GM12878 (cell line): Measurements from ENCODE around the gene SPAG17. TPM values are rescaled to one million over a fixed set of nuclear protein-coding genes. Genes with fewer than 3 reads are reported as not detected.

Experiments used
- ATAC-seq: fragments of 200-7000 bp; cut with Tn5 transposase; 3 replicates; pipeline ENCODE4 v1.9.1; 2020; ENCODE audit warnings: mild to moderate bottlenecking, moderate library complexity
- BruUV-seq: library from RNA; stranded (reverse); fragments of 400-500 nt; replicated peaks from 2 replicates; lab custom pipeline; 2021; lab: Mats Ljungman, UMichigan
- CTCF ChIA-PET: fragments of 300-600 bp; sonication (Branson Sonifier 250); formaldehyde crosslinking; extraction: SDS; loops from one replicate; lab custom pipeline; 2021; ENCODE audit warnings: inconsistent platforms; lab: Yijun Ruan, JAX
- POLR2A ChIA-PET: fragments of 350-600 bp; formaldehyde crosslinking; extraction: SDS; loops from one replicate; lab custom pipeline; 2021; ENCODE audit warnings: inconsistent platforms; lab: Charles Lee
- RAD21 ChIA-PET: fragments of 300-600 bp; sonication (Branson Sonifier 250); formaldehyde crosslinking; loops from one replicate; lab custom pipeline; 2023; ENCODE audit warnings: antibody characterized with exemption; ENCODE audit not compliant: unreplicated experiment; lab: Charles Lee
- SMC1A ChIA-PET: fragments of 300-600 bp; sonication (Branson Sonifier 250); formaldehyde crosslinking; loops from one replicate; lab custom pipeline; 2023; ENCODE audit not compliant: unreplicated experiment, uncharacterized antibody; lab: Charles Lee
- DNase-seq: peaks from one replicate; pipeline ENCODE4 v3.0.0-alpha.2; 2011; ENCODE audit warnings: low read depth, low spot score
- FAIRE-seq: peaks from 3 replicates; lab custom pipeline; 2011; peaks lifted over from hg19 to GRCh38; lab: Jason Lieb, UNC
- H2AFZ ChIP-seq: 2 replicates; pipeline ENCODE4 v1.6.0; 2011; ENCODE audit warnings: low read depth, low read length, control low read depth; ENCODE audit not compliant: control insufficient read depth
- H3K27ac ChIP-seq: 2 replicates; pipeline ENCODE4 v1.5.1; 2011; ENCODE audit warnings: control low read depth; ENCODE audit not compliant: control insufficient read depth, insufficient read depth
- H3K27me3 ChIP-seq, 2 experiments: replicated peaks in 1 of 2; 2 replicates each; pipeline versions ENCODE4 v1.6.0 to v1.6.1; 2011; ENCODE audit warnings: low read length in 1 of 2; ENCODE audit not compliant: control insufficient read depth in 2 of 2, insufficient read depth in 2 of 2
- H3K36me3 ChIP-seq, 2 experiments: 2 replicates each; pipeline ENCODE4 v1.5.1; 2011; ENCODE audit warnings: low read length in 1 of 2; ENCODE audit not compliant: control insufficient read depth in 2 of 2, insufficient read depth in 2 of 2
- H3K4me1 ChIP-seq: 2 replicates; pipeline ENCODE4 v1.6.1; 2011; ENCODE audit warnings: mild to moderate bottlenecking, low read length, moderate library complexity, mixed read lengths; ENCODE audit not compliant: control insufficient read depth, insufficient read depth
- H3K4me2 ChIP-seq: 2 replicates; pipeline ENCODE4 v1.6.0; 2011; ENCODE audit warnings: control low read depth; ENCODE audit not compliant: control insufficient read depth, insufficient read depth
- H3K4me3 ChIP-seq: fragments of 200-600 bp; sonication (generic); 2 replicates; pipeline ENCODE4 v1.5.1; 2016
- H3K79me2 ChIP-seq: 2 replicates; pipeline ENCODE4 v1.6.0; 2011; ENCODE audit warnings: low read length; ENCODE audit not compliant: control insufficient read depth, insufficient read depth
- H3K9ac ChIP-seq: 2 replicates; pipeline ENCODE4 v1.8.0; 2011; ENCODE audit warnings: low read length, control low read depth, mixed read lengths; ENCODE audit not compliant: control insufficient read depth, insufficient read depth
- H3K9me3 ChIP-seq: replicated peaks from 3 replicates; pipeline ENCODE4 v1.5.1; 2011; ENCODE audit warnings: mild to moderate bottlenecking, low read length; ENCODE audit not compliant: control insufficient read depth, insufficient read depth
- H4K20me1 ChIP-seq: 2 replicates; pipeline ENCODE4 v1.6.0; 2011; ENCODE audit not compliant: control insufficient read depth, insufficient read depth
- CHD1 ChIP-seq: IDR thresholded peaks from 2 replicates; pipeline ENCODE4 v1.6.1; 2012; ENCODE audit warnings: low read depth, low read length, improper control_type of control experiment
- KAT2A ChIP-seq: conservative IDR thresholded peaks from 2 replicates; pipeline ENCODE4 v1.6.1; 2011; ENCODE audit warnings: low read depth, low read length; ENCODE audit not compliant: control insufficient read depth
- PAX5 ChIP-seq: IDR thresholded peaks from 2 replicates; pipeline ENCODE4 v1.6.1; 2011; ENCODE audit warnings: low read depth, low read length, borderline replicate concordance
- SP1 ChIP-seq: IDR thresholded peaks from one replicate; pipeline ENCODE4 v1.6.1; 2011; ENCODE audit warnings: low read depth, low read length
- SUPT20H ChIP-seq: IDR thresholded peaks from 2 replicates; pipeline ENCODE4 v1.6.1; 2011; ENCODE audit warnings: low read depth, mild to moderate bottlenecking, low read length, moderate library complexity, borderline replicate concordance; ENCODE audit not compliant: control insufficient read depth
- TBL1XR1 ChIP-seq: IDR thresholded peaks from 2 replicates; pipeline ENCODE4 v1.6.1; 2012; ENCODE audit warnings: low read depth, low read length, improper control_type of control experiment
- ZSCAN29 ChIP-seq: fragments of 450-650 bp; IDR thresholded peaks from 2 replicates; pipeline ENCODE4 v1.6.1; 2017; ENCODE audit warnings: mild to moderate bottlenecking, moderate library complexity
- WGBS: methylation state at CpG from one replicate; pipeline ENCODE4 v1.1.6; 2016; ENCODE audit warnings: low lambda C conversion rate; ENCODE audit not compliant: insufficient replicate concordance, insufficient coverage; ENCODE audit errors: missing lambda C conversion rate; 5-methylcytosine and 5-hydroxymethylcytosine counted together
- in situ Hi-C: fragments of 300-500 bp; cut with MboI; formaldehyde crosslinking; loops from 9 replicates; pipeline ENCODE4 v1.14.3; 2018; ENCODE audit warnings: mixed read lengths
- intact Hi-C: fragments of 100-400 bp; cut with micrococcal nuclease; formaldehyde crosslinking; loops from one replicate; pipeline ENCODE4 v1.14.2; 2022; ENCODE audit not compliant: unreplicated experiment
- polyA plus RNA-seq, 11 experiments: library from polyadenylated mRNA; depleted of rRNA in 4 of 11; unstranded in 6 of 11; stranded (reverse) in 5 of 11; fragments of >200 nt; fragmentation: Nextera tagmentation in 4 of 11; fragmentation: Illumina TruSeq in 1 of 11; extraction: Ambion mirVana in 4 of 11; extraction: Trizol in 1 of 11; gene quantifications; 1 replicate in 1 of 11; 2 replicates in 10 of 11; pipeline versions ENCODE4 v1.2.1 to v1.2.3, GENCODE V29; 2011 to 2016; ENCODE audit warnings: inconsistent platforms in 2 of 11, missing spikeins in 2 of 11, low read depth in 1 of 11
- total RNA-seq, 4 experiments: library from RNA; depleted of rRNA in 3 of 4; stranded (reverse); fragments of >200 nt in 3 of 4; fragmentation: Illumina TruSeq in 1 of 4; extraction: Trizol in 1 of 4; gene quantifications; 2 replicates each; pipeline versions ENCODE4 v1.2.1 to v1.2.3, GENCODE V29; 2013 to 2021
- TF ChIP-seq, protein P1 (sequence below): IDR thresholded peaks from 2 replicates; pipeline ENCODE4 v1.6.1; 2011; ENCODE audit warnings: low read depth, low read length, improper control_type of control experiment, borderline replicate concordance
- TF ChIP-seq, protein P2 (sequence below), 3 experiments: IDR thresholded peaks in 2 of 3; conservative IDR thresholded peaks in 1 of 3; 2 replicates each; pipeline ENCODE4 v1.5.1; 2011; ENCODE audit warnings: low read depth in 3 of 3, low read length in 3 of 3, mild to moderate bottlenecking in 3 of 3, control low read depth in 2 of 3, moderate library complexity in 2 of 3, inconsistent platforms in 1 of 3, mixed read lengths in 1 of 3; ENCODE audit not compliant: control insufficient read depth in 2 of 3, insufficient read depth in 1 of 3; ENCODE audit errors: extremely low read depth in 1 of 3
- TF ChIP-seq, protein P3 (sequence below): fragments of 450-650 bp; IDR thresholded peaks from 2 replicates; pipeline ENCODE4 v1.6.1; 2016; ENCODE audit warnings: mild to moderate bottlenecking
- TF ChIP-seq, protein P4 (sequence below): fragments of 450-650 bp; IDR thresholded peaks from 2 replicates; pipeline ENCODE4 v1.6.1; 2018; ENCODE audit warnings: borderline replicate concordance, mild to moderate bottlenecking; ENCODE audit not compliant: partially characterized antibody

The SPAG17 gene
- total and polyA plus RNA-seq, 10 of the 15 experiments (the other 5 are each of a cell fraction or from before 2014, with no cell fraction given): 0.02 to 0.16 (median 0.03) TPM; not detected in 7

DNA sequence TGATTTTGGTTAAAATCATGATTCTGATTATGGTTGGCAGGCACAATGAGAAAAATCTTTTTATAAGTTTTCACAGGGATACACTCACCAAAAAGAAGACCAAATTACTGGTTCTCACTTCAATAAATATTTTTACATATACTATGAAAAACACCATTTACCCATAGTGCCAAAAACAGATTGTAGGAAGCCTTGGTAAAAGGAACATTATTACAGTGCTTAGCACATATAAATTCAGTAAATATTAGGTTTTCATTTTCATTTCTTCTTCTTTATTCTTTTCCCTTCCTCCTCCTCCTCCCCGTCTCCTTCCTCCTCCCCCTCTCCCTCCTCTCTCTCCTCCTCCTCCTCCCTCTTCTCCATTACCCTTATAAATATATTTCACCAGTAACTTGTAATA, 15.8 kb upstream of the SPAG17 start (continued):
- TF ChIP-seq, protein P1, sequence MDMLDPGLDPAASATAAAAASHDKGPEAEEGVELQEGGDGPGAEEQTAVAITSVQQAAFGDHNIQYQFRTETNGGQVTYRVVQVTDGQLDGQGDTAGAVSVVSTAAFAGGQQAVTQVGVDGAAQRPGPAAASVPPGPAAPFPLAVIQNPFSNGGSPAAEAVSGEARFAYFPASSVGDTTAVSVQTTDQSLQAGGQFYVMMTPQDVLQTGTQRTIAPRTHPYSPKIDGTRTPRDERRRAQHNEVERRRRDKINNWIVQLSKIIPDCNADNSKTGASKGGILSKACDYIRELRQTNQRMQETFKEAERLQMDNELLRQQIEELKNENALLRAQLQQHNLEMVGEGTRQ: no peak
- no peak for TF ChIP-seq TBL1XR1

DNA sequence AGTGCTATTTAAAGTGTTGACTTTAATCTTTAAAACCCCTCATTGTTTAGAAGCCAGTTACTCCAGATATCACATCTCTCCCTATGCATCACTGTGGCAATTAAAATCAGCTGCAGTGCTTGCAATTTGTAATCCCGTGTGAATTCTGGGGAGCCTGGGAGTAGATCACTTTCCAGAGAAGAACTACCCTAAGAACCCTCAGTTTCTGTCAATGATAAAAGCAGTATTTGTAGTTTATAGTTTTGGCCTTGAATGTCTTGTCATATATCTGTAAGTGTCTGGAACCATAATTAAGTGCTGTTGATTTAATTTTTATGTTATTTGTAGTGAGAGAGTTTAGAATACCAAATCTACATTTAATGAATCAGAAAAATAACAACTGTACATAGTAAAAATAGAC, 5.5 kb upstream of the SPAG17 start:
- Histone ChIP-seq H3K27ac (no peak overlapping the region), H4K20me1 (no peaks in the 10 kb centered on the region), H3K4me1 (no peaks in the 10 kb centered on the region), H3K9ac (no peak overlapping the region), H3K9me3 (no peaks in the 10 kb centered on the region; the same call in 2 of the 3 replicates), H3K79me2 (no peaks in the 10 kb centered on the region), H3K4me2 (no peak overlapping the region), H2AFZ (no peak overlapping the region), H3K4me3 (no peak overlapping the region), H3K27me3 (no peaks in the 10 kb centered on the region; a peak in 1 of 4 replicates), H3K36me3 (no peaks in the 10 kb centered on the region)
- intact Hi-C loops (no loop called here), in situ Hi-C loops (no loop called here)
- ChIA-PET RAD21 (interaction anchor here (0.6 kb wide), 1 partner anchor 12 kb away, joined by 3 read pairs; no protein-coding TSS in a partner anchor), CTCF (no interaction called here), POLR2A (no interaction called here), SMC1A (no interaction called here)
- FAIRE-seq (no peak), DNase-seq (no peak), ATAC-seq (no peak)
- 5% methylated on average over 1 of the region's 1 CpG for WGBS
- no TSS peak for BruUV-seq
- TF ChIP-seq KAT2A (no peak), CHD1 (no peak), ZSCAN29 (no peak), SUPT20H (no peak), SP1 (no peak), PAX5 (no peak)
- TF ChIP-seq, protein P2, sequence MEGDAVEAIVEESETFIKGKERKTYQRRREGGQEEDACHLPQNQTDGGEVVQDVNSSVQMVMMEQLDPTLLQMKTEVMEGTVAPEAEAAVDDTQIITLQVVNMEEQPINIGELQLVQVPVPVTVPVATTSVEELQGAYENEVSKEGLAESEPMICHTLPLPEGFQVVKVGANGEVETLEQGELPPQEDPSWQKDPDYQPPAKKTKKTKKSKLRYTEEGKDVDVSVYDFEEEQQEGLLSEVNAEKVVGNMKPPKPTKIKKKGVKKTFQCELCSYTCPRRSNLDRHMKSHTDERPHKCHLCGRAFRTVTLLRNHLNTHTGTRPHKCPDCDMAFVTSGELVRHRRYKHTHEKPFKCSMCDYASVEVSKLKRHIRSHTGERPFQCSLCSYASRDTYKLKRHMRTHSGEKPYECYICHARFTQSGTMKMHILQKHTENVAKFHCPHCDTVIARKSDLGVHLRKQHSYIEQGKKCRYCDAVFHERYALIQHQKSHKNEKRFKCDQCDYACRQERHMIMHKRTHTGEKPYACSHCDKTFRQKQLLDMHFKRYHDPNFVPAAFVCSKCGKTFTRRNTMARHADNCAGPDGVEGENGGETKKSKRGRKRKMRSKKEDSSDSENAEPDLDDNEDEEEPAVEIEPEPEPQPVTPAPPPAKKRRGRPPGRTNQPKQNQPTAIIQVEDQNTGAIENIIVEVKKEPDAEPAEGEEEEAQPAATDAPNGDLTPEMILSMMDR (IDR thresholded peaks at IDR 0.05 in 2 of 3, conservative IDR thresholded peaks at IDR 0.05 in 1 of 3; ENCODE audit: control insufficient read depth in 2 of 3, extremely low read depth in 1 of 3, insufficient read depth in 1 of 3, low read depth in 3 of 3, low read length in 3 of 3): no peak
- TF ChIP-seq, protein P3, sequence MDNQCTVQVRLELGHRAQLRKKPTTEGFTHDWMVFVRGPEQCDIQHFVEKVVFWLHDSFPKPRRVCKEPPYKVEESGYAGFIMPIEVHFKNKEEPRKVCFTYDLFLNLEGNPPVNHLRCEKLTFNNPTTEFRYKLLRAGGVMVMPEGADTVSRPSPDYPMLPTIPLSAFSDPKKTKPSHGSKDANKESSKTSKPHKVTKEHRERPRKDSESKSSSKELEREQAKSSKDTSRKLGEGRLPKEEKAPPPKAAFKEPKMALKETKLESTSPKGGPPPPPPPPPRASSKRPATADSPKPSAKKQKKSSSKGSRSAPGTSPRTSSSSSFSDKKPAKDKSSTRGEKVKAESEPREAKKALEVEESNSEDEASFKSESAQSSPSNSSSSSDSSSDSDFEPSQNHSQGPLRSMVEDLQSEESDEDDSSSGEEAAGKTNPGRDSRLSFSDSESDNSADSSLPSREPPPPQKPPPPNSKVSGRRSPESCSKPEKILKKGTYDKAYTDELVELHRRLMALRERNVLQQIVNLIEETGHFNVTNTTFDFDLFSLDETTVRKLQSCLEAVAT: no peak
- TF ChIP-seq, protein P4, sequence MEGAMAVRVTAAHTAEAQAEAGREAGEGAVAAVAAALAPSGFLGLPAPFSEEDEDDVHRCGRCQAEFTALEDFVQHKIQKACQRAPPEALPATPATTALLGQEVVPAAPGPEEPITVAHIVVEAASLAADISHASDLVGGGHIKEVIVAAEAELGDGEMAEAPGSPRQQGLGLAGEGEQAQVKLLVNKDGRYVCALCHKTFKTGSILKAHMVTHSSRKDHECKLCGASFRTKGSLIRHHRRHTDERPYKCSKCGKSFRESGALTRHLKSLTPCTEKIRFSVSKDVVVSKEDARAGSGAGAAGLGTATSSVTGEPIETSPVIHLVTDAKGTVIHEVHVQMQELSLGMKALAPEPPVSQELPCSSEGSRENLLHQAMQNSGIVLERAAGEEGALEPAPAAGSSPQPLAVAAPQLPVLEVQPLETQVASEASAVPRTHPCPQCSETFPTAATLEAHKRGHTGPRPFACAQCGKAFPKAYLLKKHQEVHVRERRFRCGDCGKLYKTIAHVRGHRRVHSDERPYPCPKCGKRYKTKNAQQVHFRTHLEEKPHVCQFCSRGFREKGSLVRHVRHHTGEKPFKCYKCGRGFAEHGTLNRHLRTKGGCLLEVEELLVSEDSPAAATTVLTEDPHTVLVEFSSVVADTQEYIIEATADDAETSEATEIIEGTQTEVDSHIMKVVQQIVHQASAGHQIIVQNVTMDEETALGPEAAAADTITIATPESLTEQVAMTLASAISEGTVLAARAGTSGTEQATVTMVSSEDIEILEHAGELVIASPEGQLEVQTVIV: no peak
